ENCODE data around the gene PIK3C3.

DNA sequence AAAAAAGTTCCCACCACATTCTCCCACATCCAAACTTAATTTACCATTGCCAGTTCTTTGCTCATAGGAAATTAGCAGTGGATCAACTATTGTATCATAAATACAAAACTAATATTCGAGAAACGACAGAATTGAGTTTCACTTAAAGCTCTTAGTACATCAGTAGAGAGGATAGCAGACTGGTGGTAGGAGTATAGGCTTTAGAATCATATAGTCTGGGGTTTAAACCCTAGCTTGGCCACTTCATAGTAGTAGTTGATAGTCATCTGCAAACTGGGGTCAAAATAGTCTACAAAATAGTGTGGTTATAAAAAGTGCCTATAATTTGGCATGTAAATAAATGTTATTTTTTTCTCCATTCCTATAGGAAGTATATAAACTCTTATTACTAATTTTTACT is 30.9 kb downstream of the PIK3C3 start:
- TF ChIP-seq, protein P1, sequence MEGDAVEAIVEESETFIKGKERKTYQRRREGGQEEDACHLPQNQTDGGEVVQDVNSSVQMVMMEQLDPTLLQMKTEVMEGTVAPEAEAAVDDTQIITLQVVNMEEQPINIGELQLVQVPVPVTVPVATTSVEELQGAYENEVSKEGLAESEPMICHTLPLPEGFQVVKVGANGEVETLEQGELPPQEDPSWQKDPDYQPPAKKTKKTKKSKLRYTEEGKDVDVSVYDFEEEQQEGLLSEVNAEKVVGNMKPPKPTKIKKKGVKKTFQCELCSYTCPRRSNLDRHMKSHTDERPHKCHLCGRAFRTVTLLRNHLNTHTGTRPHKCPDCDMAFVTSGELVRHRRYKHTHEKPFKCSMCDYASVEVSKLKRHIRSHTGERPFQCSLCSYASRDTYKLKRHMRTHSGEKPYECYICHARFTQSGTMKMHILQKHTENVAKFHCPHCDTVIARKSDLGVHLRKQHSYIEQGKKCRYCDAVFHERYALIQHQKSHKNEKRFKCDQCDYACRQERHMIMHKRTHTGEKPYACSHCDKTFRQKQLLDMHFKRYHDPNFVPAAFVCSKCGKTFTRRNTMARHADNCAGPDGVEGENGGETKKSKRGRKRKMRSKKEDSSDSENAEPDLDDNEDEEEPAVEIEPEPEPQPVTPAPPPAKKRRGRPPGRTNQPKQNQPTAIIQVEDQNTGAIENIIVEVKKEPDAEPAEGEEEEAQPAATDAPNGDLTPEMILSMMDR (IDR thresholded peaks at IDR 0.05): no peak
- no peak for TF ChIP-seq POLR2A (IDR thresholded peaks at IDR 0.05)
- no peak for TF ChIP-seq EP300 (IDR thresholded peaks at IDR 0.05)
